ENCODE data around the gene H1-8.
A peak's percentile ranks its signal among the peaks of the same experiment; 100 is the strongest.

Gene H1-8

DNA sequence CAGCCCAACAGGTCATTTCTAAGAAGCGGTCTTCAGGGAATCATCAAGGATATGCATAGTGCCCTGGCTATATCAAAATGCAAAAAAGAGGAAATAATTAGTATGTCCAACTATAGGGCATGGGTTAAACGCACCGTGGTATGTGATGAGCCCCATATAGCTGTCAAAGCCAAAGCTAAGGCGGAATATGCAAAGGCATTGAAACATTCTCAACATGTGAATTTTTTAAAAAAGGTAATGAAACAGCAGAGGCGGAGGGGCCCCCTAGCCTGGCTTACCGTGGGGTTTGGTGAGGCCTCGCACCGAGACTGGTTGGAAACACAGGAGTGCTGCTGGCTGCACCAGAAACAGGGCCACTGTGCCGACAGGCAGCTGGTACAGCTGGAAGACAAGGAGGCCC lies 40.3 kb downstream of the H1-8 start:
- Histone ChIP-seq H2AFZ (ENCODE audit: low read length, unreplicated experiment) (no peak overlapping the region), H3K79me2 (ENCODE audit: control insufficient read depth, insufficient read depth, low read length, unreplicated experiment) (no peaks in the 10 kb centered on the region), H3K27me3 (ENCODE audit: insufficient read depth, low read length) (no peaks in the 10 kb centered on the region), H3K27ac (ENCODE audit: low read depth, low read length) (no peak overlapping the region), H3K4me1 (ENCODE audit: control insufficient read depth, insufficient read depth, low read length, unreplicated experiment) (peaks cover 9% of the 10 kb centered on the region), H3K4me3 (ENCODE audit: low read depth, low read length) (no peak overlapping the region), H3K36me3 (ENCODE audit: insufficient read depth, low read length) (peaks cover 7% of the 10 kb centered on the region; the same call in 1 of the 2 replicates)

DNA sequence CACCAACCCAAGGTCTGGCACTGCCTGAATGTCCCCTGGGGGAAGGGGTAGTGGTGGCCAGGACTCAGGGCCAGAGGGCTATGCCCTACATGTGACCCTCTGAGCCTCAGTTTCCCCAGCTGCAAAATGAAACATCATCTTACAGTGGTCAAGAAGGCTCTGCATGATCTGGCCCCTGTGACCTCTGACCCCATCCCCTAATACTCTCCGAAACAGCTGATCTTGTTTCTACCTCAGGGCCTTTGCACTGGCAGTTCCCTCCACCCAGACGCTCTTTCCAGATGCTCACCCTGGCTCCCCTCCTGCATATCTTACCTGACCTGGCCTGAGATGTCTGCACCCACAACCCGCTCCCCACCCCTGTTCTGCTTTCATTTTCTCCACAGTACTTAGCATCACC lies 41.7 kb downstream of the H1-8 start:
- Histone ChIP-seq H3K4me1 (ENCODE audit: control insufficient read depth, insufficient read depth, low read length, unreplicated experiment) (peaks cover 9% of the 10 kb centered on the region), H3K27ac (ENCODE audit: low read depth, low read length) (no peak overlapping the region), H2AFZ (ENCODE audit: low read length, unreplicated experiment) (no peak overlapping the region), H3K36me3 (ENCODE audit: insufficient read depth, low read length) (peaks cover 7% of the 10 kb centered on the region; the same call in 1 of the 2 replicates), H3K4me3 (ENCODE audit: low read depth, low read length) (no peak overlapping the region), H3K27me3 (ENCODE audit: insufficient read depth, low read length) (no peaks in the 10 kb centered on the region), H3K79me2 (ENCODE audit: control insufficient read depth, insufficient read depth, low read length, unreplicated experiment) (peaks cover 3% of the 10 kb centered on the region)

DNA sequence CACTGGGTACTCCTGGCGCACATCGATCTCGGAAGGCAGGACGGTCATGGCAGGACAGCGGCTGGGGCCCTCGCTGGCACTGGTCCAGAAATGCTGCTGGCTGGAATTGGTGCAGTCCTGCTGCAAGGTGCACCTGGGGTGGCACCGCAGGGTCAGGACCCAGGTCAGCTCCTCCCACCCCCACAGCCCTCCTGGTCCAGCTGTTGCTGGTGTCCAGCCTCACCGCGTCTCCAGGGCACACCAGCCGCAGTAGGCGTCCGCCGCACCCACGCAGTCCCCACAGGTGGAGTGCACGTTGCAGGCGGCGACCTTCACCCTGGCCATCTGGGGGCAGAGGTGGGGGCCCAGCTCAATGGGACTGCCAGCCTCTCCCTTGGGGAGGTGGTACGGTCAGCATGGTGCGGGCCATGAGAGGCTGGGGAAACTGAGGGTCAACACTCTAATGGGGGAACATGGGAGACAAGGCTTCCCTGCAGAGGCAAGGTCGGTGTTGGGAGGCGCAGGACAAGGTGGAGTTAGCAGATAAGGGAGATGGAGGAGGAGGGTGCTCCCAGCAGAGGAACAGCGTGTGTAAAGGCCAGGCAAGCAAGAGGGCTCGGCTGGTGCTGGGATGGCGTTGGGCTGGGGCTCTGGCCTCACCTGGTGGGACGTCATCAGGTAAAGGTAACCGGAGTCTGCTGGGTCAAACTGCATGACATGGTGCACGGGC lies 43.1 kb downstream of the H1-8 start:
- no peak overlapping the region for H2AFZ ChIP-seq (ENCODE audit: low read length, unreplicated experiment)
- no peak overlapping the region for H3K4me3 ChIP-seq (ENCODE audit: low read depth, low read length)
- H3K36me3 ChIP-seq (ENCODE audit: insufficient read depth, low read length): peaks cover 7% of the 10 kb centered on the region; the same call in 1 of the 2 replicates
- H3K4me1 ChIP-seq (ENCODE audit: control insufficient read depth, insufficient read depth, low read length, unreplicated experiment): peaks cover 9% of the 10 kb centered on the region
- H3K79me2 ChIP-seq (ENCODE audit: control insufficient read depth, insufficient read depth, low read length, unreplicated experiment): peaks cover 12% of the 10 kb centered on the region
- no peak overlapping the region for H3K27ac ChIP-seq (ENCODE audit: low read depth, low read length)
- no peaks in the 10 kb centered on the region for H3K27me3 ChIP-seq (ENCODE audit: insufficient read depth, low read length)

DNA sequence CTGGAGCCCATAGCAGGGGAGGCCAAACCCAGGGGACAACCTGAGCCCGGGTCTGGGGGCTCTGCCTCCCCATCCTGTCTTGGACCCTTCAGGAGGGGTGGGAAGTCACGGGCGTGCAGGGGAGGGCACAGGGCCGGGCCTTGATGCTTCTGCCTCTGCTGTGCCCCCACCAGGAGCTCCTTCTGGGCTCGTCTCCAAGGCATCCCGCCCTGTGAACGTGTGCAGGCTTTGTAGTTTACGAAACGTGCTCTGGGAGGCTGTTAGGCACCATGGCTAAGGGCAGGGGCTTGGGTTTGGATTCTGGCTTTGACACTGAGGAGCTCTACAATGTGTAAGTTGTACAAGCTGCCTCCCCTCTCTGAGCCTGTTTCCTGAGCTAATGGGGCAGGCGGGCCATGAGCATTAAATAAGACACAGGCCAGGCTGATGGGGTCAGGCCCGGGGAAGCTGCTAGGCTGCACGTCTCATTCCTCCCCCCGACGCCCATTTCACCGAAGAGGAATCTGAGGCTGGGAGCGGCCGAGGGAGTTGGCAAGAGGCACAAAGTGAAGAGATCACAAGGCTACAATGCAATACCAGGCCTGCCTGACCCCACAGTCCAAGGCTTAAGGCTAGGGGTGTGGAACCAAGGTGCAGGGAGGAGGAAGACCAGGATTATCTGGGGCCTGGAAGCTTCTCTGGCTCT lies 43.9 kb downstream of the H1-8 start:
- Histone ChIP-seq H3K36me3 (ENCODE audit: insufficient read depth, low read length) (peaks cover 7% of the 10 kb centered on the region; the same call in 1 of the 2 replicates), H3K4me3 (ENCODE audit: low read depth, low read length) (no peak overlapping the region), H2AFZ (ENCODE audit: low read length, unreplicated experiment) (no peak overlapping the region), H3K27ac (ENCODE audit: low read depth, low read length) (peak overlapping the region; percentile 17; the same call in 1 of the 2 replicates), H3K27me3 (ENCODE audit: insufficient read depth, low read length) (no peaks in the 10 kb centered on the region), H3K79me2 (ENCODE audit: control insufficient read depth, insufficient read depth, low read length, unreplicated experiment) (peaks cover 20% of the 10 kb centered on the region), H3K4me1 (ENCODE audit: control insufficient read depth, insufficient read depth, low read length, unreplicated experiment) (peaks cover 12% of the 10 kb centered on the region)

DNA sequence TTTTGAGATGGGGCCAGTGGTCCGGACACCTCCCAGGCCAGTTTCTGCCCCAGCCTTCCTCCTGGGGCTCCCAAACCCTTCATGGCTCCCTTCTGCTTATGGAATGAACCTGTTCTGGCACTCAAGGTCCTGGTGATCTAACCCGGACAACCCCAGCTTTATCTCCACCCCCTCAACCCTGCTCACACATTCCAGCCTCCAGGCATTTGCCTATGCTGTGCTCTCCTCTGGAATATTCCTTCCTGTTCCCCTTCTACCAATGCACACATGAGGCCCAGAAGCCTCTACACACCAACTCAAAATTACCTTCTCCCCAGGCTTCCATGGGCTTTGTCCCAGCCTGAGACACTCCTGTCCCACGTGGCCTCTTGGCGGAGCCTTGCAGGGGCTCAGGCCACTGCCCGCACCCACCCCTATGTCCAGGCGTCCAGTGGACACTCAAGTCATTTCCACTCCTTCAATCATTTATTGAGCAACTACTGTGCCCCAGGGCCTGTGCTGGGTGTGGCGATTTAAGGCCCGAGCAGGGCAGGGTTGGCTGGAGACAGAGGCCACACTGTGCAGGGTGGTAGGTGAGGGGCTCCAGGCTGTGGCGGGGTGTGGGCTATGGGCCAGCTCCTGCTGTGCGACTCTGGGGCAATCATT lies 44.7 kb downstream of the H1-8 start:
- H3K4me1 ChIP-seq (ENCODE audit: control insufficient read depth, insufficient read depth, low read length, unreplicated experiment): peaks cover 20% of the 10 kb centered on the region
- peak overlapping the region; percentile 17; the same call in 1 of the 2 replicates for H3K27ac ChIP-seq (ENCODE audit: low read depth, low read length)
- no peak overlapping the region for H3K4me3 ChIP-seq (ENCODE audit: low read depth, low read length)
- peaks cover 7% of the 10 kb centered on the region; the same call in 1 of the 2 replicates for H3K36me3 ChIP-seq (ENCODE audit: insufficient read depth, low read length)
- no peak overlapping the region for H2AFZ ChIP-seq (ENCODE audit: low read length, unreplicated experiment)
- peaks cover 28% of the 10 kb centered on the region for H3K79me2 ChIP-seq (ENCODE audit: control insufficient read depth, insufficient read depth, low read length, unreplicated experiment)
- no peaks in the 10 kb centered on the region for H3K27me3 ChIP-seq (ENCODE audit: insufficient read depth, low read length)

DNA sequence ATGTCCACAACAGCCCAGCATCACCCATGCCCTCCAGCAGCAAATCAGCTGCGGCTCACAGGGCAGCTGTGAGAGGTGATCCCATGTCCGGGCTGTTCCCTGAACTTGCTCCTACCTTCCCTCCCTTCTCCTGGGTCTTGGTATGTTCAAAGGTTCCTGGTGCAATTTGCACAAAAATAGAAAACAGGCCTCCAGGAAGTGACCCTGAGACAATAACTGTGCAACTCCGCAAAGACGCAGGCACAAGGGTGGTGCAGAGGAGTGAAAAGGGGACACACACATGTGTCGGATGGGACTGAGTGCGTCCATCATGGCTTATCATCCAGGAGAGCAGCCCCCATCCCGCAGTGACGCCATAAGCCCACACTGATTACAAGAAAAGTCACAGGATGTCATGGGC lies 47.2 kb downstream of the H1-8 start:
- H2AFZ ChIP-seq (ENCODE audit: low read length, unreplicated experiment): no peak overlapping the region
- H3K4me1 ChIP-seq (ENCODE audit: control insufficient read depth, insufficient read depth, low read length, unreplicated experiment): peaks cover 31% of the 10 kb centered on the region
- H3K36me3 ChIP-seq (ENCODE audit: insufficient read depth, low read length): peaks cover 6% of the 10 kb centered on the region; the same call in 1 of the 2 replicates
- no peak overlapping the region for H3K27ac ChIP-seq (ENCODE audit: low read depth, low read length)
- H3K27me3 ChIP-seq (ENCODE audit: insufficient read depth, low read length): no peaks in the 10 kb centered on the region
- H3K4me3 ChIP-seq (ENCODE audit: low read depth, low read length): no peak overlapping the region
- H3K79me2 ChIP-seq (ENCODE audit: control insufficient read depth, insufficient read depth, low read length, unreplicated experiment): peaks cover 52% of the 10 kb centered on the region

DNA sequence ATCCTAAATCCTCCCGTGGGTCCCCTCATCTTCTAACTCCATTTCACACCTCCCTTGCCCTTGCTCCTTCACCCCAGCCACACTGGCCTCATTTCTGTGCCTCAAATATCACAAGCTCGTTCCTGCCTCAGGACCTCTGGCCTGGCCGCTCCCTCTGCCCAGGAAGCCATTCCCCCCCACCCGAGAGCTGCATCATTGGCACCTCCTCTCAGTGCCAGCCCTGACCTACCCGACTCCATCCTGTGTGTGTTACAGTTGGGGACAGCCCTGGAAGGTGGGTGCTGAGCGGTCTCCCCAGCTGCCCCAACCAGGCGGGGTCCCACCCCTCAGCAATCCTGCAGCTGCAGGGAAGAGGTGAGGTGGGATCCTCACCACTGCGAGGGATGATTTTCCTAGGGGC lies 49.0 kb downstream of the H1-8 start:
- H3K36me3 ChIP-seq (ENCODE audit: insufficient read depth, low read length): no peaks in the 10 kb centered on the region
- peaks cover 60% of the 10 kb centered on the region for H3K79me2 ChIP-seq (ENCODE audit: control insufficient read depth, insufficient read depth, low read length, unreplicated experiment)
- H3K4me1 ChIP-seq (ENCODE audit: control insufficient read depth, insufficient read depth, low read length, unreplicated experiment): peaks cover 43% of the 10 kb centered on the region
- peak overlapping the region; percentile 79 for H3K27ac ChIP-seq (ENCODE audit: low read depth, low read length)
- no peak overlapping the region for H3K4me3 ChIP-seq (ENCODE audit: low read depth, low read length)
- no peaks in the 10 kb centered on the region for H3K27me3 ChIP-seq (ENCODE audit: insufficient read depth, low read length)
- H2AFZ ChIP-seq (ENCODE audit: low read length, unreplicated experiment): no peak overlapping the region

DNA sequence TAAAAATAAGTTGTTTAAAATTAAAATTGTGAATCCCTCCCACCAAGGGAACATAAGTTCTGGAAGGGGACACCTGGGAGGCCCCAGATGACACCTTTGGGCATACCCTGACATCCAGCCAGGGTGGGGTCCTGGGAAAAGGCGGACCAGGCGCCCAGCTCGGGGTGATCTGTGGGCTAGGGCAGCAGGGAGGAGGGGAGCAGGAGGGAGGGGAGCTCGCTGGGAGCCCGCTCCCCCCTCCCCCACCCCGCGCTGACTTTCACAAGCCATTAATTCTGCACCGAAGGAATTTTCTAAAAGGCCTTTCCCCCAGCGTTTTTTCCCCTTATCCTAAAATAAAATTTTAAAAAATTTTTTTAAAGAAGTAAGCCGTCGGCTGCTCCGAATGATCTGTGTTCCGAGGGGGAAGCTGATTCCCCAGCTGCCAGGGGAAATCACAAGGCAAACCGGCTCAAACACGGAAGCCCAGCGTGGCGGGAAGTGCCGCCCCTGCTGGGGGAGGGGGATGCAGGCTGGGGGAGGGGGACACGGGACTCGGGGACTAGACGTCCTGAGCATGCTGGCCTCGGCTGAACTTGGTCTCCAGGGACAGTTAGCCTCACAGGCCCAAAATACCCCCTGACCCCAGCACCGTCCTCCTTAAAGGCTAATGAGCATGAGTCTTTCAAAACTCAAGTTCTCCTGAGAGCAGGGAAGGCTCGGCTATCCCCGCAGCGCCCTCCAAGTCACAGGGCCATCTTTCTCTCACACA lies 49.6 kb downstream of the H1-8 start:
- Histone ChIP-seq H3K27ac (ENCODE audit: low read depth, low read length) (peak overlapping the region; percentile 79), H2AFZ (ENCODE audit: low read length, unreplicated experiment) (peak overlapping the region; percentile 82), H3K36me3 (ENCODE audit: insufficient read depth, low read length) (no peaks in the 10 kb centered on the region), H3K4me3 (ENCODE audit: low read depth, low read length) (peak overlapping the region; percentile 54), H3K79me2 (ENCODE audit: control insufficient read depth, insufficient read depth, low read length, unreplicated experiment) (peaks cover 65% of the 10 kb centered on the region), H3K4me1 (ENCODE audit: control insufficient read depth, insufficient read depth, low read length, unreplicated experiment) (peaks cover 43% of the 10 kb centered on the region), H3K27me3 (ENCODE audit: insufficient read depth, low read length) (no peaks in the 10 kb centered on the region)

DNA sequence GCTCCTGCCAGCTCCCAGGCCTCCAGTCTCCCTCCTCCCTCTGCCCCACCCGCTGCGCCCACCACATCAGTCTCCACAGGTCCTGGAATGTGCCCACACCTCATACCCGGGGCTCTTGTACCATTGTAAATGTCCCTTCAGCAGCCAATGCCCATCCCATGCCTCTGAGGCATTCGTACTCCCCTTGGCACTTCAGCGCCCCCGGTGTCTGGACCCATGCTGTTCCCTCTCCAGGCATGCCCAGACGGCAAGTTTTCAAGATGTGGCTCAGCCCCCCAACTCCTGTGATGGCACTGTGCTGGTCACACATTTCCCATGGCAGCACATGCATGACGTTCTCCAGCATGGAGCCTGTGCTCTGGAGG lies 50.2 kb downstream of the H1-8 start:
- peak overlapping the region; percentile 82 for H2AFZ ChIP-seq (ENCODE audit: low read length, unreplicated experiment)
- H3K4me1 ChIP-seq (ENCODE audit: control insufficient read depth, insufficient read depth, low read length, unreplicated experiment): peaks cover 47% of the 10 kb centered on the region
- peak overlapping the region; percentile 79 for H3K27ac ChIP-seq (ENCODE audit: low read depth, low read length)
- H3K79me2 ChIP-seq (ENCODE audit: control insufficient read depth, insufficient read depth, low read length, unreplicated experiment): peaks cover 71% of the 10 kb centered on the region
- H3K36me3 ChIP-seq (ENCODE audit: insufficient read depth, low read length): no peaks in the 10 kb centered on the region
- no peaks in the 10 kb centered on the region for H3K27me3 ChIP-seq (ENCODE audit: insufficient read depth, low read length)
- peak overlapping the region; percentile 54 for H3K4me3 ChIP-seq (ENCODE audit: low read depth, low read length)

DNA sequence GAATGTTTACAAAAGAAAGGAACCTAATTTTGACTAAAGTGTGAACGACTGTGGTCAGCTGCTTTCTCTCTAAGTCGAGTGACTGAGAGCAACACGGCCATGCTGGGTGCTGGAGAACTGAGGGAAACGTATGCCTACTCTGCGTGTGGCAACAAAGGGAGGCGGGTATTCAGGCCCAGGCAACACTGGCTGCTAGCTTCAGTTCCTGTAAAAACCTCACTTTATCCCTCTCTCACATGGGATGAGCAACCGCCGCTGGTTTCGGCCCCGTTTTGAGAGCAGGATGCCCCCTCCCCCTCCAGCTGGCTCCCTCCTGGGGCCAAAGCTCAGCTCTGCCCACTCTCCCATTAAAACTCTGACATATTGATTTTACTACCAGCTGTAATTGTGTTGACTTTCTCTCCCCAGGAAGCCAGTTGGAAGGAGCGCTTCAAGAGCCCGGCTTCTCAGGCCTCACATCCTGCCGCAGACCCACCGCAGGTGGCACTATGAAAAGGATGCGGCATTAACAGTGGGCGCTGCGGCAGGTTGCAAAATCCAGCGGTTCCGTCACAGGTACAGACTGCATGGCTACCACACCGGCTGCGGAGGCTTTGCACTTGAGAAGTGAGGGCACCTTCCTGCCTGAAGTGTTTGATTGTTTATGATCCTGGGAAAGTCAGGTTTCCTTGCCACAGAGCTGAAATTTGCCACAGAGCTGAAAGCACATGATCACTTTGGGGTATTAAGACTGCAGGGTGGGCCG lies 50.8 kb downstream of the H1-8 start:
- H2AFZ ChIP-seq (ENCODE audit: low read length, unreplicated experiment): no peak overlapping the region
- peaks cover 76% of the 10 kb centered on the region for H3K79me2 ChIP-seq (ENCODE audit: control insufficient read depth, insufficient read depth, low read length, unreplicated experiment)
- peaks cover 53% of the 10 kb centered on the region for H3K4me1 ChIP-seq (ENCODE audit: control insufficient read depth, insufficient read depth, low read length, unreplicated experiment)

More for the DNA sequence above, 50.8 kb downstream of the H1-8 start:
- H3K27ac ChIP-seq (ENCODE audit: low read depth, low read length): peak overlapping the region; percentile 79
- H3K4me3 ChIP-seq (ENCODE audit: low read depth, low read length): no peak overlapping the region
- no peaks in the 10 kb centered on the region for H3K36me3 ChIP-seq (ENCODE audit: insufficient read depth, low read length)
- H3K27me3 ChIP-seq (ENCODE audit: insufficient read depth, low read length): no peaks in the 10 kb centered on the region
